Effector CD4-positive, alpha-beta T cell (primary cell): ENCODE data around the gene PLCB4.

Experiments
- DNase-seq: peaks from one replicate; pipeline ENCODE4 v3.0.0-alpha.2; 2020

The PLCB4 gene

GRCh38 chr20:9412309-9412708, 343.4 kb downstream of the PLCB4 start:
- DNase-seq, result no peak

- DNase-seq, result no peak
These were observed 344.1 kb downstream of the PLCB4 start for GRCh38 chr20:9413001-9413400.

GRCh38 chr20:9415426-9415825, 346.5 kb downstream of the PLCB4 start:
- no peak for DNase-seq

GRCh38 chr20:9416421-9416820, 347.5 kb downstream of the PLCB4 start:
- DNase-seq, result no peak

GRCh38 chr20:9417665-9418064, 348.8 kb downstream of the PLCB4 start:
- no peak for DNase-seq

GRCh38 chr20:9422321-9423057, 353.6 kb downstream of the PLCB4 start:
- DNase-seq, result no peak

GRCh38 chr20:9424551-9424950, 355.7 kb downstream of the PLCB4 start:
- DNase-seq, result no peak

- DNase-seq, result no peak
These were observed 358.8 kb downstream of the PLCB4 start for GRCh38 chr20:9427430-9428291.

- no peak for DNase-seq
These were observed 359.4 kb downstream of the PLCB4 start for GRCh38 chr20:9428292-9428607.

- no peak for DNase-seq
These were observed 370.9 kb downstream of the PLCB4 start for GRCh38 chr20:9439806-9440205.

GRCh38 chr20:9440892-9441291, 372.0 kb downstream of the PLCB4 start:
- DNase-seq, result no peak

GRCh38 chr20:9441948-9442347, 373.1 kb downstream of the PLCB4 start:
- no peak for DNase-seq

- no peak for DNase-seq
These were observed 374.0 kb downstream of the PLCB4 start for GRCh38 chr20:9442858-9443257.

GRCh38 chr20:9444921-9445320, 376.0 kb downstream of the PLCB4 start:
- no peak for DNase-seq

- DNase-seq, result no peak
These were observed 378.3 kb downstream of the PLCB4 start for GRCh38 chr20:9447182-9447581.

- DNase-seq, result no peak
These were observed 384.3 kb downstream of the PLCB4 start for GRCh38 chr20:9453201-9453600.

GRCh38 chr20:9454791-9455190, 385.9 kb downstream of the PLCB4 start:
- no peak for DNase-seq

- DNase-seq, result no peak
These were observed 388.2 kb downstream of the PLCB4 start for GRCh38 chr20:9457136-9457535.

GRCh38 chr20:9458138-9458796, 389.4 kb downstream of the PLCB4 start:
- no peak for DNase-seq

- DNase-seq, result no peak
These were observed 391.6 kb downstream of the PLCB4 start for GRCh38 chr20:9460518-9460917.

GRCh38 chr20:9467995-9468394, 399.1 kb downstream of the PLCB4 start:
- DNase-seq, result no peak

GRCh38 chr20:9474835-9475415, 406.0 kb downstream of the PLCB4 start:
- no peak for DNase-seq

- DNase-seq, result no peak
These were observed 406.6 kb downstream of the PLCB4 start for GRCh38 chr20:9475456-9475855.
